Aorta (tissue), 5 donors: ENCODE measurements around the gene DNAH6. TPM values are rescaled to one million over a fixed set of nuclear protein-coding genes. Genes with fewer than 3 reads are reported as not detected.

Experiments
- ATAC-seq: fragments of 200-7000 bp; cut with Tn5 transposase; one replicate; pipeline ENCODE4 v1.9.1; 2022; ENCODE audit warnings: moderate library complexity; ENCODE audit not compliant: low FRiP score
- DNase-seq, 2 donors: peaks; one replicate each; pipeline ENCODE4 v3.0.0-alpha.2; 2020
- H3K27ac ChIP-seq, 2 donors: one replicate each; pipeline ENCODE4 v1.5.1; 2013; ENCODE audit warnings: low read length in 2 of 2, mild to moderate bottlenecking in 2 of 2, moderate library complexity in 2 of 2, control low read depth in 1 of 2, inconsistent platforms in 1 of 2, low read depth in 1 of 2
- H3K27me3 ChIP-seq, 2 donors: one replicate each; pipeline ENCODE4 v1.6.1; 2013; ENCODE audit warnings: control low read depth in 1 of 2, low read length in 1 of 2, mild to moderate bottlenecking in 1 of 2, moderate library complexity in 1 of 2; ENCODE audit not compliant: insufficient read depth in 2 of 2, control insufficient read depth in 1 of 2
- H3K36me3 ChIP-seq, 2 donors: one replicate each; pipeline ENCODE4 v1.6.1; 2013; ENCODE audit warnings: control low read depth in 1 of 2, low read length in 1 of 2, mild to moderate bottlenecking in 1 of 2; ENCODE audit not compliant: insufficient read depth in 2 of 2, control insufficient read depth in 1 of 2
- H3K4me1 ChIP-seq, 2 donors: one replicate each; pipeline ENCODE4 v1.6.1; 2013; ENCODE audit warnings: low read length in 2 of 2, control low read depth in 1 of 2, mild to moderate bottlenecking in 1 of 2, moderate library complexity in 1 of 2; ENCODE audit not compliant: insufficient read depth in 2 of 2, control insufficient read depth in 1 of 2
- H3K4me3 ChIP-seq, 2 donors: one replicate each; pipeline ENCODE4 v1.5.1; 2013; ENCODE audit warnings: low read length in 2 of 2, control low read depth in 1 of 2, mild to moderate bottlenecking in 1 of 2
- H3K9me3 ChIP-seq: one replicate; pipeline ENCODE4 v1.6.1; 2013; ENCODE audit warnings: mild to moderate bottlenecking, low read length; ENCODE audit not compliant: control insufficient read depth
- WGBS, 2 donors: extraction: QIAGEN DNeasy Blood & Tissue Kit; methylation state at CpG; one replicate each; pipeline ENCODE4 v1.1.7; 2013; 5-methylcytosine and 5-hydroxymethylcytosine counted together
- intact Hi-C, 2 donors: fragments of 100-400 bp; cut with DNase I; formaldehyde crosslinking; loops; one replicate each; pipeline versions ENCODE4 v1.14.2 to v1.15.0; 2022
- polyA plus RNA-seq, 2 donors: library from polyadenylated mRNA; stranded (reverse); fragments of 200-250 nt; gene quantifications; one replicate each; pipeline ENCODE4 v1.2.3, GENCODE V29; 2013
- total RNA-seq, 2 donors: library from RNA; stranded (reverse); fragmentation: NEBNext Ultra II Directional; extraction: Animal tissue kit (Norgen Biotek cat#: 25700); gene quantifications; one replicate each; pipeline ENCODE4 v1.2.1, GENCODE V29; 2021
- donor health status: healthy with polysubstance abuse.
- donor health status: Bipolar disorder and iron deficiency.
- donor health status: DM: no; HTN: no; CAD: no.
- donor health status: DM: no; HTN: no; CAD: no.
- donor health status: DM: yes; HTN: yes; CAD: no.

Gene DNAH6
- total and polyA plus RNA-seq, 4 donors, result 0.08 to 5.0 (median 0.60) TPM

GRCh38 chr2:84678214-84678613 is 161.9 kb downstream of the DNAH6 start:
- WGBS, 2 donors, result 77 to 82% methylated on average over 2 of the region's 2 CpGs
- H3K27me3 ChIP-seq, result no peaks in the 10 kb centered on the region
- no peak overlapping the region for H3K4me3 ChIP-seq
- no peaks in the 10 kb centered on the region for H3K9me3 ChIP-seq
- DNase-seq (no peak), ATAC-seq (no peak)
- no peaks in the 10 kb centered on the region for H3K4me1 ChIP-seq
- no peaks in the 10 kb centered on the region for H3K36me3 ChIP-seq
- H3K27ac ChIP-seq, result no peak overlapping the region
- intact Hi-C loops, result no loop called here

- DNase-seq (no peak), ATAC-seq (no peak)
- H3K4me3 ChIP-seq, result no peak overlapping the region
- H3K27ac ChIP-seq, result no peak overlapping the region
- 45 to 46% methylated on average over 5 of the region's 5 CpGs for WGBS, 2 donors
- no peaks in the 10 kb centered on the region for H3K36me3 ChIP-seq
- H3K9me3 ChIP-seq, result no peaks in the 10 kb centered on the region
- H3K27me3 ChIP-seq, result no peaks in the 10 kb centered on the region
- H3K4me1 ChIP-seq, result no peaks in the 10 kb centered on the region
- intact Hi-C loops, result no loop called here
These were observed 170.6 kb downstream of the DNAH6 start for GRCh38 chr2:84686783-84687476.

- Histone ChIP-seq H3K36me3 (no peaks in the 10 kb centered on the region), H3K4me1 (no peaks in the 10 kb centered on the region), H3K9me3 (no peaks in the 10 kb centered on the region), H3K27me3 (no peaks in the 10 kb centered on the region), H3K27ac (no peak overlapping the region), H3K4me3 (no peak overlapping the region)
- no peak for DNase-seq
- no peak for ATAC-seq
- 70 to 72% methylated on average over 10 of the region's 10 CpGs for WGBS, 2 donors
- intact Hi-C loops, result no loop called here
These were observed 171.3 kb downstream of the DNAH6 start for GRCh38 chr2:84687498-84688149.

GRCh38 chr2:84690225-84690624 is 173.9 kb downstream of the DNAH6 start:
- Histone ChIP-seq H3K4me1 (no peaks in the 10 kb centered on the region), H3K4me3 (no peak overlapping the region), H3K27ac (no peak overlapping the region), H3K9me3 (no peaks in the 10 kb centered on the region), H3K36me3 (no peaks in the 10 kb centered on the region), H3K27me3 (no peaks in the 10 kb centered on the region)
- DNase-seq (no peak), ATAC-seq (no peak)
- intact Hi-C loops, result no loop called here
- WGBS, 2 donors, result 23 to 32% methylated on average over 3 of the region's 3 CpGs

- intact Hi-C loops, result no loop called here
- H3K27me3 ChIP-seq, result no peaks in the 10 kb centered on the region
- ATAC-seq (no peak), DNase-seq (no peak)
- H3K4me1 ChIP-seq, result no peaks in the 10 kb centered on the region
- WGBS, 2 donors, result 76 to 79% methylated on average over 6 of the region's 6 CpGs
- no peak overlapping the region for H3K27ac ChIP-seq
- H3K4me3 ChIP-seq, result no peak overlapping the region
- H3K9me3 ChIP-seq, result no peaks in the 10 kb centered on the region
- no peaks in the 10 kb centered on the region for H3K36me3 ChIP-seq
These were observed 177.9 kb downstream of the DNAH6 start for GRCh38 chr2:84694088-84694622.

- ATAC-seq, result no peak
- intact Hi-C loops, result no loop called here
These were observed 181.6 kb downstream of the DNAH6 start for GRCh38 chr2:84697895-84698294.

GRCh38 chr2:84700006-84700405 is 183.7 kb downstream of the DNAH6 start:
- WGBS, 2 donors, result 61 to 80% methylated on average over 3 of the region's 3 CpGs
- Histone ChIP-seq H3K4me3 (no peak overlapping the region), H3K36me3 (no peaks in the 10 kb centered on the region), H3K27me3 (no peaks in the 10 kb centered on the region), H3K4me1 (no peaks in the 10 kb centered on the region), H3K27ac (no peak overlapping the region), H3K9me3 (no peaks in the 10 kb centered on the region)
- ATAC-seq (no peak), DNase-seq (no peak)
- intact Hi-C loops, result no loop called here

More at GRCh38 chr2:84697895-84698294, 181.6 kb downstream of the DNAH6 start:
- WGBS, 2 donors, result 44 to 46% methylated on average over 2 of the region's 2 CpGs
- Histone ChIP-seq H3K27me3 (no peaks in the 10 kb centered on the region), H3K27ac (no peak overlapping the region), H3K9me3 (no peaks in the 10 kb centered on the region), H3K4me1 (no peaks in the 10 kb centered on the region), H3K4me3 (no peak overlapping the region), H3K36me3 (no peaks in the 10 kb centered on the region)
- DNase-seq, result no peak

- Histone ChIP-seq H3K27me3 (no peaks in the 10 kb centered on the region), H3K4me3 (no peak overlapping the region), H3K27ac (no peak overlapping the region), H3K4me1 (no peaks in the 10 kb centered on the region), H3K9me3 (no peaks in the 10 kb centered on the region), H3K36me3 (no peaks in the 10 kb centered on the region)
- 17 to 18% methylated on average over 1 of the region's 1 CpG for WGBS, 2 donors
- intact Hi-C loops, result no loop called here
- ATAC-seq (no peak), DNase-seq (no peak)
These were observed 185.6 kb downstream of the DNAH6 start for GRCh38 chr2:84701880-84702279.

GRCh38 chr2:84702941-84703340 is 186.6 kb downstream of the DNAH6 start:
- ATAC-seq (no peak), DNase-seq (no peak)
- Histone ChIP-seq H3K27ac (no peak overlapping the region), H3K9me3 (no peaks in the 10 kb centered on the region), H3K27me3 (no peaks in the 10 kb centered on the region), H3K36me3 (no peaks in the 10 kb centered on the region), H3K4me3 (no peak overlapping the region), H3K4me1 (no peaks in the 10 kb centered on the region)
- intact Hi-C loops, result no loop called here
- 65 to 69% methylated on average over 3 of the region's 3 CpGs for WGBS, 2 donors
